HG03039 (cell line): Measurements from ENCODE around the gene NRXN3.
A peak's percentile ranks its signal among the peaks of the same experiment; 100 is the strongest.

Source experiments
- ATAC-seq: cut with Tn5 transposase; IDR thresholded peaks from one replicate; pipeline ENCODE4 v1.9.1; 2021; ENCODE audit warnings: mild to moderate bottlenecking, moderate library complexity; ENCODE audit not compliant: unreplicated experiment

The NRXN3 gene

DNA sequence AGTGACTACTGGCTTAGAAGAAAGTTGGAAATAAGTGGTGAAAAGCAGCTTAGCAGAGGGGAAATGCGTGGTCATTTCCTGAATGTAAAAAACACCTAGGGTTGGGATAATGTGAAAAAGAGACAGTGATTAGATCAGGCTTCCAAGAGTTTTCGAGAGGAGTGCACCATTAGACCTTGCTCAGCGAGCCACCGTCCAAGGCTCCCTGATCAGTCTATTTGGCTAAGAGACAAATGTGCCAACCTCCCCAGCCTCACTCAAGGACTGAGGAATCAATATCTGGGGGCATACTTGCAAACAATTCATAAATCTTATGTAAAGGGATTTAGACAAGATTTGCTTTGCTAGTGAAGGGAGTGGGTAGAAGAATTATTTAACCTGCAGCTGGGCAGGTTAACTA is 594.5 kb downstream of the NRXN3 start:
- ATAC-seq = no peak

DNA sequence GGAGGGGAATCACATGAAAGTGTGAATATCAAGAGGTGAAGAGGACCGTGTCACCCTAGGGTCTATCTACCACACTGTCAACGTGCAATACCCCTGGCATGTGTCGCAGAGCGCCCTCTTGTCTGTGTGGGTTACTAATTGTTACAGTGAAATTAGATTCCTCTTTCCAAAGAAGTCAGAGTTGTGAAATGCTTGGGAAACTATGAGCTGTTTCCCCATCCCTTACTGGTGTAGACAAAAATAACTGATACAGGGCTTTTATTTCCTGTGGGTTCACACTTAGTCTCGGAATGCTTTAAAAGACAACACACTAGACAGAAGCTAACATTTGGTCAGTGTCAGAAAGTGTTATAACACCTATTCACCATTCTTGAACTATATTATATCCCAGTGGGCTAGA is 597.3 kb downstream of the NRXN3 start:
- no peak for ATAC-seq

DNA sequence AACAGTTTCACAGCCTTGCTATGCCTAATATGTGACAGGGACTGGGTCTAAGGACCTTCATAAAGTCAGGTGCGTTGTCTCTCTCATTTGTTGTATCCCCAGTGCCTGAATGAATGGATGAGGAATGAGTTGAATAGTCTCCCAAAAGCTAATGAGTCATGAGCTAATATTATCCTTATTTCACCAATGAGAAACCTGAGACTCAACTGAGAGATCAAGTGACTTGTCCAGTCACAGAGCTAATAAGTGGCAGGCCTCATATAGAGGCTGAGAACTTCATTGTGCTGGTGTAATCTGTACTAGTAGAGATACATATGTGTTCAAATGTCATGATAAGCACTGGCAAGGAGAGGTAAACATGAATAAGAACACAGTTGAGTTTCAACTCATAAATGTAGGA is 612.4 kb downstream of the NRXN3 start:
- ATAC-seq = no peak

DNA sequence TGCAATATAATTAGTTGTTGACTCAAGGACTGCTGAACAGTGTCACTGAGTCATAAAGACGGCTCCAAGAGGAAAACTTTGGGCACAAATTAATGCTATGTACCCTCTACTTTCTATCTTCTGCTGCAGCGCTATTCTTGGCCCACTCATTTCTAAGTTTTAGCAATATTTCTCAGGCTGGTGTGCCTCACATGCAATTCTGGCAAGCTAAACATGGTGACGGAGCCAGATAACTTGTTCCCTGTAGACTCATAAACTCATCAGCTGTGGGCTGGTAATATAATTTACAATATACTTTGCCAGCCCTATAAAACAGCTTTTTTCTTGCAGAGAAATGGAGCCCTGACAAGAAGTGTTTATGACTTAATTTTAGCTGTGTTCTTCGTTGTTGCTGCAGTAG is 615.1 kb downstream of the NRXN3 start:
- ATAC-seq = no peak

DNA sequence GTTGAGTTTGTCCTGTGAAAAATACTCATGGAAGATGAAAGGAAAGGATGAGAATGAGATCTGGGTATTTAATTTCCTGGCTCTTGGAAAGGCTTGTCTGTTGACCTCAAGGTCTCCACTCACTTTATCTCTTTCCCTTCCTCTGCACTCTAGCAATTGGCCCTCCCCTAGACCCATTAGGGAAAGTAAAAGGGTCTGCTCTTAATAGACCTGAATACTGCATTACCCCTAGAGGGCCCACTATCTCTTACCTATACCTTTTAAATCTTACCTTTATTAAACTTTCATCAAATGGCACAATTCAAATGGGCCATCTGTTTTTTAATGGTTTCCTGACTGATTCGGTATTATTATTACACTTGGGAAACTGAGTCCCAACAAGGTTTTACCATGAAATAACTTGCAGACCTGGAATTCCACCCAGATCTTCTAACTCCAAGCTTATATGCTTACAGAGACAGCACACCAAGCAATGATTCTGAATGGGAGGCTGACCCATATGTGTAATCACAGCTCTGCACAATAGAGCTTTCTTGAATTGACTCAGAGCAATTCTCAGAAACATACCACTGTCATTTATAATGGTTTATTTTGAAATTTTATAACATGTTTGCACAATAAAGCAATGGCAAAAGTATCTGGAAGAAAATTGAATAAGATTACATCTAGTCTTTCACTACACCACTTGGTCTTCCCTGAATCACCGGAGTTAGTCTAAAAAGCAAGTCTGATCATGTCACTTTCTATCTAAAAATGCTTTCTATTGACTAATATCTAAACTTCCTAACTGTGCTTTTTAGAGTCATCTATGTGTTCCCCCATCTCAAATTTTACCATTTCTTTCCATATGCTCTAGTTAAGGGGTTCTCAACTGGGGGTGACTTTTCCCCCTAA is 618.5 kb downstream of the NRXN3 start:
- ATAC-seq = no peak

DNA sequence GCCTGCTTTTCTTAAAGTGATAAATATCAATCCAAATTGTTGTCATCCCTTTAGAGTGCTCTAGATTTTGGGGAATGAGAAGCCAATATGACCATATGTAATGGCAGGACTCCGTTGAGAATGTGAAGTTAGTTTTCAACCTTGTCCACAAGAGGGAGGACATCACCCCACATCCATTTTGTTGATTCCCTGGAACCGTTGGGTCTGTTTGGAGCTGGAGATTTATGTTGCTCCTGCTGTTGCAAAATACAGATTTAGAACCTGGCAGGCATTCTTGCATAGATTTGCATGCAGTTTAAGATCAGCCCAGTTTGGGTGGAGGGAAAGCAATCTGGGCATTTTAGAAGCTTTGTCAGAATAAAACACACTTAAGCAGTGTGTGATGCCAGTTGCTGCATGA is 620.1 kb downstream of the NRXN3 start:
- no peak for ATAC-seq

DNA sequence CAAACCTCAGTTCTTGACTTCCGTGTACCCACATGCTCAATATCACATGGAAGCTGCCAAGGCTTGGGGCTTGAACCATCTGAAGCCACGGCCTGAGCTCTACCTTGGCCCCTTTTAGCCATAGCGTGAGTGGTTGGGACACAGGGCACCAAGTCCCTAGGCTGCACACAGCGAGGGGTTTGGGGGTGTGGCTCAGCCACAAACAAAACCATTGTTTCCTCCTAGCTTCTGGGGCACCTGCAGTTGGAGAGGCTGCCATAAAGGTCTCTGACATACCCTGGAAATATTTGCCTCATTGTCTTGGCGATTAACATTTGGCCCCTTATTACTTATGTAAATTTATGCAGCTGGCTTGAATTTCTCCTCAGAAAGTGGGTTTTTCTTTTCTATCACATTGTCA is 628.6 kb downstream of the NRXN3 start:
- no peak for ATAC-seq

DNA sequence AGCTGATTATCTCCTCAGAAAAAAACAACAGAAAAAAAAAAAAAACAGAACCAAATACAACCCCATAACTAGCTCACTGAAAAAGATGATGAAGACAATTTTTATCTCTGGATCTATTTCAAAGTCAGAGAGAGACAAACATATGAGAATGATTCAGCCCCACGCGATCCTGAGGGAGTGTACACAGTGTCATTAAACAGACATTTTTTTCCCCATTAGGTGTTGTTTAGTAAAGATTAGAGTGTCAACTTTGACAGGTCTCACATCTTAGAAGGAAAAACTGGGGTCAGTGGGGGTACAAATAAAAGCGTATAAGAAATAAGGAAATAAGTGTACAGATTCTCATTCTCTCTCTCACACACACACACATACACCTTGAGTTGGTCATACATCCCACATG is 635.4 kb downstream of the NRXN3 start:
- no peak for ATAC-seq

DNA sequence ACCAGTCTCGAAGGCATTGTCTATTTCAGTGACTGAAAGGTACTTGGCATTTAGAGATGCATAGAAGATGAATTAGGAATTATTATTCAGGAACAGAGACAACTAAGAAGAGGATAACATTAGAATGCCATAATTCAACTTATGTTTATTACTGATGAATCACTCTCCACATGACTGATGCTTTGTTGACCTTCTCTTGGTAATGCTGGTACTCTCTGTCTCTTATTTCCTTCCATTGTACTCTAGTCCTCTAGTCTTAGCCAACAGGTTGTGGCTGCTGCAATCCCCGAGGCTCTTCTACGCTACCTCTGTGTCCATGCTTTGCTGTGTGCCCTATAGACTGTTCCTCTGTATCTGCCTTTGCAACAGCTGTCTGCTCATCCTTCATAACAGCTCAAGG is 652.9 kb downstream of the NRXN3 start:
- ATAC-seq = no peak

DNA sequence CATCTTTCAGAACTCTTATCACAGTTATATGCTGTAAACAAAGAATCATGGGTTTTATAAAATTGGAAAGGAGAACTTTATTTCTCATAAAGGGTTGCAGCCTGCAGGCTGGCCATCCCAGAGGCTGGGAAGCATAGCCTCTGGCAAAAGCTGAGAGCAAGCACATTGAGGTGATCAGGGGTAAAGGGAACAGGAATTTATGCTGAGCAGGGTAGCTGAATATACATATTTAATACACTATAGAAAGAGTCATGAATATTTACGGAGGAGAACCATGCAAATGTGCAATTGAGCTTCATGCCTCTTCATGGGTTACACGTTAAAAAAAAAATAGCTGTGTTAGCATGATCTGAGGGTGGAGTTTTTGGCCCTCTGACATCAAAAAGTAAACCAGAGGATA is 653.3 kb downstream of the NRXN3 start:
- no peak for ATAC-seq

DNA sequence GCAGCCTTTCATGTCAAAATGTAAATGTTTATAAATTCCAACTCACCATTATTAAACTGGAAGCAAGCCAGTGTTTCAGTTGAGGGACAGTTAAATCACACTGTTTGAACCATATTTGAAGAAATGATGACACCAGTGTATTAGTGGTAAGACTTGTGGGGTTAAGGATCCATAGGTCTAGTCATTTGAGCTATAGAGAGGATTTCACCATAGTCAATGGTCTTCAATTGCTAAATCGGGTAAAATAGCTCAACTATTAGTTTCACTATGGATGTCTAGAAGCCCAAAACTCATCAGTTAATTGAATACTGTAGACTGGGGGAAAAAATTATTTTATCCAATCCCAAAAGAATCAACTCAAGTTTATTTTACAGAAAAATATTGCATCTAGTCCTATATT is 659.1 kb downstream of the NRXN3 start:
- no peak for ATAC-seq

DNA sequence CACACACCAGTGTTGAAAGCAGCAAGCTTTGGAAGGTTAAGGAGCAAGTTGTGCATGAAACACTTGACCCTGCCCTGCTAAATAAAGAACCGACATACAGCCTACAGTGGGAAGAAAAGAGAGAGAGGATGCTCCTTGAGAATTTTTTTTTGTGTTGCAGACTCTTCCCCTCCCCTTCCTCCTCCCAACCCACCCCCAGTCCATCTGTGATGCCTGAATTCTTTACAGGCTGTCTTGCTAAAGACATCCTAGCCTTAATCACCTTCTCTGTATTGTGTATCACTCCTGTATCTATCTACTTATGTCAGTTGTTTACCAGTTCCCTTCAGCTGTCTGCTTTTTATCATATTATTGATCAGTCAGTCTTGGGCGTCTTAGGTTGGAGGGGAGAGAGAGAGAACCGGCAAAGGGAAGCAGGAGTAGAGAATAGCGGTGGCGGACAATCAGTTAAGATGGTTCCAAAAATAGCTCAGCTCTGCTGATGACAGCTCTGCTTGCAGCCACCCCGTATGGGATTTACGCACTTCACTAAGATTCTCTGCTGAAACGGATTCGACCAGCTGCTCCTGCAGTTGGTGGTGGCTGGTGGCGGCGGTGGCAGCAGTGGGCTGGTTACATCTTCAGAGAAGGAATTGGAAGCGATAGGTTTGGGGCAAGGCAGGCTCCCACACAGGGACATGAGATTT is 664.7 kb downstream of the NRXN3 start:
- ATAC-seq = no peak

DNA sequence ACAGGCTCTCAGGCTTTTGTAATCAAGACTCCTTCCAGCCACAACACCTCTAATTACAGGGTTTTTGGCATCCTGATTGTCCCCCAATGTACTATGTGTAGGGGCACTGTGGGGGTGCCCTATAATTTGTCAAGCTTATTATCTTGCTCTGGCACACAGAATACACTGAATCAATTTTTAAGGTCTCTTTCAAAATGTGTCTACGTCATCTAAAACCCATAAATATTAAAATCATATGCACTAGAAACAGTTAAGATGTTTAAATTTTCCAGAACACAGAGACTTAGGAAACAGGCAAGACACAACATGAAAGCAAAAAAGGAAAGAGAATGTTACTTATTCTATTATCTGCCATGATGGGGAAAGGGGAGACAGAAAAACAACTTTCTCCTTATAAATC is 665.7 kb downstream of the NRXN3 start:
- no peak for ATAC-seq

DNA sequence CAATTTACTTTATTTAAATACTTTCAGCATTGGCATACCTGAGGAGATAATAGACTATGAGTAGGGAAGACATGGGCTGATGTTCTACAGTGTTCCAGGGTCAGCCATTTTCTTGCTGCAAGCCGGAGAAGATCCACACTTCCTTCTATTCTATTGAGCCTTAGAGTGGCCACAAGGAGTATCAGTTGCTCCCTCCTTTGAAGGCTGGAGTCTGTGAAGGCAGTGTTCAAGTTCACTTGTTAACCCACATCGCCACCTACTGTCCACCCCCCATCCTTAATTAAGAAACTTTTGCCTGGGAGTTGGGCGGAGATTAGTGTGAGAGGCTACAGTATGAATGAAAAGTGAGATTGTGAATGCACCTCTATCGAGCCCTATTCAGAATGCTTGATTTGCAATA is 666.6 kb downstream of the NRXN3 start:
- no peak for ATAC-seq

DNA sequence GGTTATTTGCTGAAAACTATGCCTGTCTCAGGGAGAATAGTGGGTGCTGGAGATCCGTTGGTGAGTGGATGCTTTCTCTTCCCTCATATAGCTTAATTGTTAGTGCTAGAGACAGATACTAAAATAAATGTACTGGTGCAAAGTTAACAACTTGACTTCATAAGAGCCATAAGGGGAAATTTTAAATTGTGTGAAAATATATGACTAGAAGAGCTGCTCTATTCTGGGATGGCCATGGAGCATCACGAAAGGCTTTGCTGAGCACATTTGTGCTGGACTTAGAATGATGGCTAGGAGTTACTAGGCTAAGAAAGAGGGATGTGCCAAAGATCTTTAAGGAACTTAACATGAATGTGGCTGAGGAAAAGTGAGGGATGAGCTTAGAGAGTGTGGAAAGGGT is 668.8 kb downstream of the NRXN3 start:
- no peak for ATAC-seq

DNA sequence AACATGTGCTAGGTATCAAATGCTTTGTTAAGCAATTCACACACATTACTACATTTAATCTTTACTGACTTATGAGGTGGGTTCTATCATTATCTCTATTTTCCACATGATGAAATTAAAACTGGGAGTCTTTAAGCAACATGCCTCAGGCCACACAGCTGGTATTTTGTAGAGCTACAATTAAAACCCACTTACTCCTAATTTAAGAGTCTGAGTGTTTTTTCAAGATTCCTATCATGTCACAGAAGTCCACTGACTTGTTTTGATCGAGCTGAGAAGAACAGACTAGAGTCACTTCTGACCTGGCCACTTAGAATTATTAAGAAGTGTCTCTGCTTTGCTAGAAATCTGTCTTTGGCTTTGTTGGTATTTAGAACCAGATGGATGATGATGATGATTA is 670.7 kb downstream of the NRXN3 start:
- no peak for ATAC-seq

DNA sequence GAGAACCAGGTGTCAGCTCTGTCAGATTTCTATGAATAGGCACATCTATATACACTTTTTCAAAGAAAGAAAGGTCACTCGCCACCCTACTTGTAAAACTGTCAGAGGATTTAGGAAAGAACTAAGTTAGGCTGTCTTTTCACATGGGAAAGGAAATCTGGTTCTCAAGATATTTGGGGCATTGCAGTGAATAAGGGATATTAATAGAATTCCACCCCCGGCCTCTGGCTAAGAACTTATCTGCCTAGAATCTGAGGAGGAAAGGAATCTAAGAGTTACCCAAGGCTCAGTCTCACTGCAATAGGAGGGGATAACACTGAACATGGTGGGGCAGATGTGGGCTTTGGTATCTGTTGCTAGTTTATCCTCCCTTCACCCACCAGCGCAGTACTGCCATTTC is 677.6 kb downstream of the NRXN3 start:
- no peak for ATAC-seq

DNA sequence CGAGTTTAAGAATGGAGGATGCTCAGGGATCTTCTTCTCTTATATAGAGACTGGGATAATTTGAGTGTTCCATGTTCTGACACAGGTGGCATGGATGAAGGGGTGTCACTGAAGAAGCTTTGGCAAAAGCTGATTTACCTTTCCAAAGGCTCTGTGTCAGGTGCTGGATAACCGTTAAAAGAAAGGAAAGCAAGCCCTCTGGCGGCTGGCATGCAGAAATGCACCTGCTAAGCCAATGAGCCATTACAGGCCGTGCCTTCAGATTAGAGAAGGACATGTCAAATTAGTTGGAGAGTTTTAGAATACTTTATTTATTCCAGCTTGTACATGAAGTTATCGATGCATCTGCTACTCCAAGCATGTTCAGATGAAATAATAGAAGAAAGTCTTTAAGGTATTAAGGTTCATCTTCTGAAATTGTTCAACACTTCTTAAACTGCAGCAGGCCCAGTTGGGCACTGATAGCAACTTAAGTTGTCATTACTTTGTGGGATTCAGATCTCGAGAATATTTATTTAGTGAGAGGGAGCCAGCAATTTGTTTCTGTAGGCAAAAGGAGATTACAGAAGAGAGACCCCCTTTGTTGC is 678.2 kb downstream of the NRXN3 start:
- ATAC-seq = peak; percentile 88

DNA sequence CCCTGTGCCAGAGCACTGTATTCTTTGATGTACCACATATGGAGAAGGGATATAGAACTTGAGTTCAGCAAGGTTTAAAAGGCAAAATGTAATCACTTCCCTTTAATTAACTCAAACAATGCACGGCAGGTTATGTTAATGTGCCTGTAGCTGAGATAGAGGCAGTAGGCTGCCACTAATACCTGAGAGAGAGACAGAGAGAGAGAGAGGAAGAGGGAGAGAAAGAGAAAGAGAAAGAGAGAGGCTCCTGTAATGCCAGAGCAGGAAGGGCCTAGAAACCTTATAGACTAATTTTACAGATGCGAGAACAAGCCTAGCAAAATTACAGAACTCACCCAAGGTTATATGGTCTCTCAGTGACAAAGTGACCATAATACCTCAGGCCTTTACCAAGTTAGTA is 679.8 kb downstream of the NRXN3 start:
- ATAC-seq = no peak

DNA sequence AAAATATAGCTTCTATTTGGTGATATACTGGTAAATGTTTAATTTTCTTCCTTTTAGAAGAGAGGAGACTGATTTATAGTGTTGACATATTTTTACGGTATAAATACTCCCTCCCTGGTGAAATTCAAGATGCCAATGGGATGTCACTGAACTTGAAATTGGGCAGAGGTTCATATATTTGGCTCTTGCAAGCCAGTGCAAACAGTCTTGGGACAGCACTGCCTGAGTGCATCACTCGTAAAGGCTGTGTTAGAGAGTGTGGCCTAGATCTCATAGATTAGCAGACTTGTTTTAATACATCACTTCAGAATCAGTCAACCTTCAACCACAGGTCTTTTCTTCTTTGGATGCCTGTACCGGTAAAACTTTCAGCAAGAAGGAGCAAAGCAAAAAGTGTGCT is 681.0 kb downstream of the NRXN3 start:
- no peak for ATAC-seq

DNA sequence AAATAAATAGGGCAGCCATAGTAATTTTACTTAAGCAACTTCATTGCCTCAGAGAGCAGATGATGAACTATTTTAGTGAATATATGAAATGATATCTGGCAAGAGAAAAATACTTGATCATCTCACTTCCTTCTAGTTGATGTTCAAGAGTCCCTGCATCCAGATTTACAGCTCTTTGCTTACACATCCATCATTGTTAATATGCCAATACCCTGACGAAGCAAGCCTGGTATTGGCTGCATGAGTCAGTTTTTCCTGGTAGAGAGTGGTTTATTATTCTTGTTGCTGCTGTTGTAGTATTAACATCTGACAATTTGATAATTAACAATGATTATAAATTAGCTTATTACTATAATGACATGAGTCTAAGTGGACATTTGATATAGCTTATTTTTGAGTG is 681.9 kb downstream of the NRXN3 start:
- no peak for ATAC-seq

DNA sequence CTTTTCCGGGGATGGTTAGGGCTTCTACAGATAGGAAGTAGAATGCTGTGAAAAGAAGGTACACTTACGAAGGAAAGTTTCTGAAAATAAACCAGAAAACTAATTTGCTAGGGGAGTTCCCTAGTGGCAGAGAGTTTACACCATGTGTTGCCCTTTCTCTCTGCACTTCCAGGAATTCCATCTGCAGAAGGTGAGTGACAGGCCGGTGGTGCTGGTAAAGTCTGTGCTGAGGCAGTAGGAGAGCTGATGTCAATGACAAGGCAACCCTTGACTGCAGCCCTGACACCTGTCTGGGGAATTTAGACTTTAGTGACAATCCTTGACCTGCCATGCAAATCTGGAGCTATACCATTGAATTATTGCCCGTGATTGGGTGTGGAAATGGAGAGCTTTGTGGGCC is 687.8 kb downstream of the NRXN3 start:
- ATAC-seq = no peak
